H1 (cell line): ENCODE measurements around the gene GUCY1A1. TPM values are rescaled to one million over a fixed set of nuclear protein-coding genes. Genes with fewer than 3 reads are reported as not detected.
A peak's percentile ranks its signal among the peaks of the same experiment; 100 is the strongest.

Source experiments
- CTCF ChIA-PET: fragments of 300-600 bp; sonication (Branson Sonifier 250); formaldehyde crosslinking; loops from one replicate; lab custom pipeline; 2021; ENCODE audit not compliant: partially characterized antibody; lab: Charles Lee
- POLR2A ChIA-PET: fragments of 300-600 bp; sonication (Branson Sonifier 250); formaldehyde crosslinking; loops from one replicate; lab custom pipeline; 2021; ENCODE audit warnings: inconsistent platforms; ENCODE audit not compliant: partially characterized antibody; lab: Charles Lee
- DNase-seq, 2 experiments: peaks; one replicate each; pipeline versions ENCODE4 v3.0.0 to v3.0.0-alpha.2; 2010 to 2022; ENCODE audit warnings: low spot score in 2 of 2, low read depth in 1 of 2, mixed read lengths in 1 of 2
- FAIRE-seq: peaks from 2 replicates; lab custom pipeline; 2011; peaks lifted over from hg19 to GRCh38; lab: Jason Lieb, UNC
- H2AFZ ChIP-seq: 2 replicates; pipeline ENCODE4 v1.8.1; 2012; ENCODE audit warnings: low read length, inconsistent platforms
- H2AK5ac ChIP-seq: 2 replicates; pipeline ENCODE4 v1.6.1; 2013; ENCODE audit warnings: low read depth, low read length
- H2BK120ac ChIP-seq: replicated peaks from 2 replicates; pipeline ENCODE3; 2013; ENCODE audit warnings: low read depth, low read length, inconsistent platforms
- H2BK12ac ChIP-seq: 2 replicates; pipeline ENCODE4 v1.6.1; 2013; ENCODE audit warnings: low read depth, low read length
- H2BK15ac ChIP-seq: 2 replicates; pipeline ENCODE4 v1.6.1; 2013; ENCODE audit warnings: low read length
- H2BK20ac ChIP-seq: 2 replicates; pipeline ENCODE4 v1.6.1; 2013; ENCODE audit warnings: low read length
- H2BK5ac ChIP-seq: 2 replicates; pipeline ENCODE4 v1.6.1; 2013; ENCODE audit warnings: low read depth, low read length
- H3K14ac ChIP-seq: 2 replicates; pipeline ENCODE4 v1.6.1; 2013; ENCODE audit warnings: inconsistent platforms; ENCODE audit not compliant: insufficient read length
- H3K18ac ChIP-seq: 2 replicates; pipeline ENCODE4 v1.6.1; 2013; ENCODE audit warnings: low read length; ENCODE audit errors: extremely low read depth
- H3K23ac ChIP-seq: 2 replicates; pipeline ENCODE4 v1.6.1; 2013; ENCODE audit warnings: inconsistent platforms; ENCODE audit not compliant: insufficient read length
- H3K23me2 ChIP-seq: 2 replicates; pipeline ENCODE4 v1.6.1; 2013; ENCODE audit warnings: low read depth, low read length
- H3K27ac ChIP-seq: 2 replicates; pipeline ENCODE4 v1.6.1; 2011; ENCODE audit warnings: low read depth, low read length, inconsistent platforms
- H3K27me3 ChIP-seq, 4 experiments: replicated peaks in 1 of 4; 1 replicate in 1 of 4; 2 replicates in 3 of 4; pipeline versions ENCODE4 v1.6.1 to v1.8.1; 2011 to 2013; ENCODE audit warnings: low read length in 3 of 4, mild to moderate bottlenecking in 3 of 4, inconsistent platforms in 2 of 4, mixed read lengths in 2 of 4, moderate library complexity in 1 of 4; ENCODE audit not compliant: control insufficient read depth in 3 of 4, insufficient read depth in 3 of 4; ENCODE audit errors: extremely low read depth in 1 of 4
- H3K36me3 ChIP-seq, 4 experiments: 2 replicates each; pipeline versions ENCODE4 v1.6.1 to v1.8.1; 2011 to 2013; ENCODE audit warnings: mild to moderate bottlenecking in 4 of 4, low read length in 3 of 4, moderate library complexity in 2 of 4, control low read depth in 1 of 4, inconsistent platforms in 1 of 4; ENCODE audit not compliant: insufficient read depth in 4 of 4, control insufficient read depth in 2 of 4
- H3K4ac ChIP-seq: replicated peaks from 2 replicates; pipeline ENCODE3; 2013; ENCODE audit warnings: low read length, low read depth, mixed read lengths, inconsistent platforms; ENCODE audit not compliant: insufficient read length
- H3K4me1 ChIP-seq, 4 experiments: replicated peaks in 1 of 4; 1 replicate in 1 of 4; 2 replicates in 3 of 4; pipeline versions ENCODE4 v1.6.1 to v1.8.1; 2011 to 2013; ENCODE audit warnings: low read length in 3 of 4, inconsistent platforms in 2 of 4, mixed read lengths in 1 of 4; ENCODE audit not compliant: insufficient read depth in 4 of 4, control insufficient read depth in 3 of 4
- H3K4me2 ChIP-seq, 2 experiments: 2 replicates each; pipeline versions ENCODE4 v1.6.1 to v1.8.1; 2011 to 2013; ENCODE audit warnings: low read depth in 2 of 2, low read length in 2 of 2, control low read depth in 1 of 2, inconsistent platforms in 1 of 2, mild to moderate bottlenecking in 1 of 2; ENCODE audit not compliant: insufficient read depth in 1 of 2
- H3K4me3 ChIP-seq, 4 experiments: fragments of 200-600, 300-600 bp in 1 of 4; sonication (generic), shearing (Covaris generic), sonication (Bioruptor Twin) in 1 of 4; 2 replicates each; pipeline versions ENCODE4 v1.5.1 to v1.8.1; 2011 to 2016; ENCODE audit warnings: low read length in 4 of 4, low read depth in 3 of 4, control low read depth in 2 of 4, inconsistent platforms in 2 of 4, mild to moderate bottlenecking in 2 of 4, mixed read lengths in 1 of 4, moderate library complexity in 1 of 4; ENCODE audit not compliant: insufficient read depth in 2 of 4; ENCODE audit errors: extremely low read depth in 1 of 4
- H3K56ac ChIP-seq: replicated peaks from 2 replicates; pipeline ENCODE3; 2013; ENCODE audit warnings: low read depth, mild to moderate bottlenecking, mixed read lengths, low read length, inconsistent platforms; ENCODE audit not compliant: insufficient read length
- H3K79me1 ChIP-seq: 2 replicates; pipeline ENCODE4 v1.6.1; 2013; ENCODE audit warnings: low read depth, low read length, control low read depth
- H3K79me2 ChIP-seq, 2 experiments: 2 replicates each; pipeline versions ENCODE4 v1.6.1 to v1.8.1; 2012 to 2013; ENCODE audit warnings: low read length in 2 of 2, mild to moderate bottlenecking in 2 of 2, inconsistent platforms in 1 of 2; ENCODE audit not compliant: insufficient read depth in 2 of 2, control insufficient read depth in 1 of 2
- H3K9ac ChIP-seq, 4 experiments: replicated peaks in 1 of 4; 1 replicate in 1 of 4; 2 replicates in 3 of 4; pipeline versions ENCODE4 v1.6.1 to v1.8.1; 2011 to 2013; ENCODE audit warnings: low read depth in 3 of 4, low read length in 3 of 4, control low read depth in 2 of 4, mild to moderate bottlenecking in 2 of 4, moderate library complexity in 2 of 4, inconsistent platforms in 1 of 4; ENCODE audit errors: extremely low read depth in 1 of 4
- H3K9me3 ChIP-seq, 2 experiments: 2 replicates each; pipeline versions ENCODE4 v1.6.1 to v1.8.1; 2012 to 2013; ENCODE audit warnings: mild to moderate bottlenecking in 2 of 2, moderate library complexity in 2 of 2, control low read depth in 1 of 2, inconsistent platforms in 1 of 2, low read depth in 1 of 2, low read length in 1 of 2, mixed read lengths in 1 of 2; ENCODE audit not compliant: insufficient read depth in 2 of 2
- H4K20me1 ChIP-seq, 2 experiments: replicated peaks in 1 of 2; 2 replicates each; pipeline versions ENCODE3 to v1.8.1; 2011 to 2013; ENCODE audit warnings: inconsistent platforms in 2 of 2, low read length in 2 of 2, mild to moderate bottlenecking in 1 of 2; ENCODE audit not compliant: insufficient read depth in 2 of 2, control insufficient read depth in 1 of 2
- H4K5ac ChIP-seq: 2 replicates; pipeline ENCODE4 v1.6.1; 2013; ENCODE audit warnings: low read length, low read depth, mixed read lengths, inconsistent platforms; ENCODE audit not compliant: insufficient read length
- H4K8ac ChIP-seq: 2 replicates; pipeline ENCODE4 v1.8.0; 2013; ENCODE audit warnings: mild to moderate bottlenecking, moderate library complexity, low read length, inconsistent platforms; ENCODE audit not compliant: insufficient read depth; ENCODE audit errors: extremely low read depth
- H4K91ac ChIP-seq: replicated peaks from 2 replicates; pipeline ENCODE3; 2013; ENCODE audit warnings: low read length, mixed read lengths, inconsistent platforms; ENCODE audit not compliant: insufficient read length
- ATF2 ChIP-seq: IDR thresholded peaks from 2 replicates; pipeline ENCODE4 v1.6.1; 2012; ENCODE audit warnings: low read length, inconsistent platforms
- TCF12 ChIP-seq: IDR thresholded peaks from 2 replicates; pipeline ENCODE4 v1.6.1; 2011; ENCODE audit warnings: low read depth, mild to moderate bottlenecking, low read length
- WGBS, 2 experiments: shearing (Covaris generic) in 1 of 2; methylation state at CpG; one replicate each; pipeline versions ENCODE4 v1.1.6 to v1.1.7; 2013 to 2015; ENCODE audit warnings: low lambda C conversion rate in 2 of 2, mixed read lengths in 2 of 2, inconsistent platforms in 1 of 2, low coverage in 1 of 2, missing lambda C conversion rate in 1 of 2; ENCODE audit not compliant: insufficient replicate concordance in 2 of 2, insufficient coverage in 1 of 2, insufficient read length in 1 of 2; ENCODE audit errors: extremely low coverage in 1 of 2, missing lambda C conversion rate in 1 of 2; 5-methylcytosine and 5-hydroxymethylcytosine counted together
- long read RNA-seq, 2 experiments: library from RNA in 1 of 2; library from capped mRNA in 1 of 2; stranded (forward); transcript quantifications; one replicate each; pipeline ENCODE4 v2.0.0, GENCODE V29; 2021; ENCODE audit warnings: inconsistent platforms in 1 of 2
- polyA minus RNA-seq, 3 experiments: library from RNA; depleted of rRNA, polyadenylated mRNA; stranded (reverse); fragments of >200 nt; gene quantifications; 1 replicate in 2 of 3; 2 replicates in 1 of 3; pipeline ENCODE4 v1.2.3, GENCODE V29; 2011
- polyA plus RNA-seq, 7 experiments: library from polyadenylated mRNA; depleted of rRNA in 3 of 7; stranded (reverse) in 5 of 7; unstranded in 2 of 7; fragments of >200 nt in 5 of 7; fragments of 200-250 nt in 2 of 7; gene quantifications; 1 replicate in 5 of 7; 2 replicates in 1 of 7; 4 replicates in 1 of 7; pipeline versions ENCODE4 v1.2.1 to v1.2.3, GENCODE V29; 2011 to 2013; ENCODE audit warnings: missing spikeins in 2 of 7, mixed read lengths in 2 of 7
- total RNA-seq: library from RNA; stranded (reverse); fragmentation: NEBNext Ultra II Directional; extraction: Animal tissue kit (Norgen Biotek cat#: 25700); gene quantifications from 2 replicates; pipeline ENCODE4 v1.2.1, GENCODE V29; 2021
- TF ChIP-seq, protein P1 (sequence below): IDR thresholded peaks from 2 replicates; pipeline ENCODE4 v1.6.1; 2012; ENCODE audit warnings: inconsistent platforms

Gene GUCY1A1, protein sequence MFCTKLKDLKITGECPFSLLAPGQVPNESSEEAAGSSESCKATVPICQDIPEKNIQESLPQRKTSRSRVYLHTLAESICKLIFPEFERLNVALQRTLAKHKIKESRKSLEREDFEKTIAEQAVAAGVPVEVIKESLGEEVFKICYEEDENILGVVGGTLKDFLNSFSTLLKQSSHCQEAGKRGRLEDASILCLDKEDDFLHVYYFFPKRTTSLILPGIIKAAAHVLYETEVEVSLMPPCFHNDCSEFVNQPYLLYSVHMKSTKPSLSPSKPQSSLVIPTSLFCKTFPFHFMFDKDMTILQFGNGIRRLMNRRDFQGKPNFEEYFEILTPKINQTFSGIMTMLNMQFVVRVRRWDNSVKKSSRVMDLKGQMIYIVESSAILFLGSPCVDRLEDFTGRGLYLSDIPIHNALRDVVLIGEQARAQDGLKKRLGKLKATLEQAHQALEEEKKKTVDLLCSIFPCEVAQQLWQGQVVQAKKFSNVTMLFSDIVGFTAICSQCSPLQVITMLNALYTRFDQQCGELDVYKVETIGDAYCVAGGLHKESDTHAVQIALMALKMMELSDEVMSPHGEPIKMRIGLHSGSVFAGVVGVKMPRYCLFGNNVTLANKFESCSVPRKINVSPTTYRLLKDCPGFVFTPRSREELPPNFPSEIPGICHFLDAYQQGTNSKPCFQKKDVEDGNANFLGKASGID
- total RNA-seq (not detected in 2 replicates), polyA plus RNA-seq (2011; rRNA removed) (0.05 TPM in 1 of 2 replicates, not detected in the other), polyA minus RNA-seq (2011; rRNA and poly(A)+ RNA removed) (not detected in 2 replicates)
- polyA plus RNA-seq (2011; cell fraction: cytosol; rRNA removed) = not detected
- not detected for polyA plus RNA-seq (2011; cell fraction: nucleus; rRNA removed)
- not detected in 4 replicates for polyA plus RNA-seq (2012, experiment 1 of 2)
- not detected for polyA plus RNA-seq (2012, experiment 2 of 2)
- not detected for polyA plus RNA-seq (2013, experiment 1 of 2)
- polyA plus RNA-seq (2013, experiment 2 of 2) = not detected
- polyA minus RNA-seq (2011; cell fraction: cytosol; rRNA and poly(A)+ RNA removed) = not detected
- not detected for polyA minus RNA-seq (2011; cell fraction: nucleus; rRNA and poly(A)+ RNA removed)
- long read RNA-seq, experiment 1 = 0 reads
- long read RNA-seq, experiment 2 = 0 reads

GRCh38 chr4:155666344-155667221 is at the start of gene GUCY1A1:
TSS of gene GUCY1A1 (plus strand) at chr4:155666848. CDS start at chr4:155696868, 30,020 bp downstream.
- H3K27ac ChIP-seq = no peak within 1 kb of the TSS
- no peak within 1 kb of the TSS for H2BK5ac ChIP-seq
- H3K4ac ChIP-seq = no peak within 1 kb of the TSS
- POLR2A ChIA-PET = interaction anchor here (0.6 kb wide), 1 partner anchor 287 kb away, joined by 5 read pairs; no protein-coding TSS in a partner anchor
- no peaks in the 10 kb centered on the region for H3K79me2 ChIP-seq
- H3K4me1 ChIP-seq = no peaks in the 10 kb centered on the region; a peak in 2 of 7 replicates
- no peak within 1 kb of the TSS for H3K56ac ChIP-seq
- peak in 1 of 2 experiments; percentile 66 for DNase-seq
- H4K5ac ChIP-seq = no peak within 1 kb of the TSS
- no peak within 1 kb of the TSS for H2BK20ac ChIP-seq
- no peak within 1 kb of the TSS for H2BK12ac ChIP-seq
- no peak within 1 kb of the TSS for H3K14ac ChIP-seq
- no peak for FAIRE-seq
- no peak within 1 kb of the TSS for H4K8ac ChIP-seq
- no peak within 1 kb of the TSS for H4K91ac ChIP-seq
- peak within 1 kb of the TSS; percentile 73 to 90 for H3K4me2 ChIP-seq
- H3K23ac ChIP-seq = no peak within 1 kb of the TSS
- no peak within 1 kb of the TSS for H2BK120ac ChIP-seq
- no peaks in the 10 kb centered on the region for H3K9me3 ChIP-seq
- peak within 1 kb of the TSS; percentile 58; the same call in 1 of the 2 replicates for H2AFZ ChIP-seq
- H3K23me2 ChIP-seq = peaks cover 11% of the 10 kb centered on the region; the same call in 1 of the 2 replicates
- H2AK5ac ChIP-seq = no peak within 1 kb of the TSS
- H4K20me1 ChIP-seq = no peaks in the 10 kb centered on the region
- H3K27me3 ChIP-seq = peaks cover 31 to 49% (median 39%) of the 10 kb centered on the region in 4 experiments
- peak within 1 kb of the TSS; percentile 26 to 63 (median 46) for H3K4me3 ChIP-seq
- H3K18ac ChIP-seq = no peak within 1 kb of the TSS
- H3K36me3 ChIP-seq = no peaks in the 10 kb centered on the region
- 14% methylated on average over 20 of the region's 25 CpGs; no CpG with 5 or more reads in 1 of the 2 experiments for WGBS, 2 experiments
- H3K79me1 ChIP-seq = no peaks in the 10 kb centered on the region
- CTCF ChIA-PET = no interaction called here
- H3K9ac ChIP-seq = no peak within 1 kb of the TSS
- H2BK15ac ChIP-seq = no peak within 1 kb of the TSS
- TF ChIP-seq, protein P1, sequence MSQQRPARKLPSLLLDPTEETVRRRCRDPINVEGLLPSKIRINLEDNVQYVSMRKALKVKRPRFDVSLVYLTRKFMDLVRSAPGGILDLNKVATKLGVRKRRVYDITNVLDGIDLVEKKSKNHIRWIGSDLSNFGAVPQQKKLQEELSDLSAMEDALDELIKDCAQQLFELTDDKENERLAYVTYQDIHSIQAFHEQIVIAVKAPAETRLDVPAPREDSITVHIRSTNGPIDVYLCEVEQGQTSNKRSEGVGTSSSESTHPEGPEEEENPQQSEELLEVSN = peak; percentile 47; the same call in 1 of the 2 replicates
- TF ChIP-seq ATF2 (no peak), TCF12 (peak; percentile 84; the same call in 1 of the 2 replicates)
